ENCODE data around the gene C16orf74. TPM values are rescaled to one million over a fixed set of nuclear protein-coding genes. Genes with fewer than 3 reads are reported as not detected.

C16orf74 gene
- total and polyA plus RNA-seq, 8 donors, result 1.1 to 24.9 (median 4.6) TPM; not detected in 3

DNA sequence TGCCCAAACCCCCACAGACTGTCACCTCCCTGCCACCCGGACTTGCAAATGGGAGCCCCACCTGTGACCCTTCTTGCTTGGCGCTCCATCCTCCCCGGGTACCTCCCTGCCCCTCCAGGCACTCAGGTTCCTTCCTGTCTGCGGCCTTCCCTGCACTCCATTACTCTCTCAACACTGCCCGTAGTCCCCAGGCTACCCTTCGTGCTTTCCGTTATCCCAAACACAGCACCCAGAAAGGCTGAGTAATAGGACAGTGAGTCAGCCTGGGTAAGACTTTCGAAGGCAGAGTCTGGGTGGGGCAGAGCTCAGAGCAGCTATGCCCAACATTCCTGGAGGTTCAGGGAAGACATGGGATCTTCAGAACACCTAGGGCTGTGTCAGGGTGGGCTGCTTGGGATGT is 16.6 kb upstream of the C16orf74 start:
- DNase-seq, result no peak
- Histone ChIP-seq H3K4me3 (no peak overlapping the region), H3K27ac (no peak overlapping the region), H3K4me1 (no peaks in the 10 kb centered on the region), H3K27me3 (peaks cover 0 to 4% (median under 1%) of the 10 kb centered on the region in 3 donors), H3K36me3 (peaks cover 0 to 13% (median 6%) of the 10 kb centered on the region in 4 donors), H3K9me3 (no peaks in the 10 kb centered on the region)
- TF ChIP-seq, protein P1, sequence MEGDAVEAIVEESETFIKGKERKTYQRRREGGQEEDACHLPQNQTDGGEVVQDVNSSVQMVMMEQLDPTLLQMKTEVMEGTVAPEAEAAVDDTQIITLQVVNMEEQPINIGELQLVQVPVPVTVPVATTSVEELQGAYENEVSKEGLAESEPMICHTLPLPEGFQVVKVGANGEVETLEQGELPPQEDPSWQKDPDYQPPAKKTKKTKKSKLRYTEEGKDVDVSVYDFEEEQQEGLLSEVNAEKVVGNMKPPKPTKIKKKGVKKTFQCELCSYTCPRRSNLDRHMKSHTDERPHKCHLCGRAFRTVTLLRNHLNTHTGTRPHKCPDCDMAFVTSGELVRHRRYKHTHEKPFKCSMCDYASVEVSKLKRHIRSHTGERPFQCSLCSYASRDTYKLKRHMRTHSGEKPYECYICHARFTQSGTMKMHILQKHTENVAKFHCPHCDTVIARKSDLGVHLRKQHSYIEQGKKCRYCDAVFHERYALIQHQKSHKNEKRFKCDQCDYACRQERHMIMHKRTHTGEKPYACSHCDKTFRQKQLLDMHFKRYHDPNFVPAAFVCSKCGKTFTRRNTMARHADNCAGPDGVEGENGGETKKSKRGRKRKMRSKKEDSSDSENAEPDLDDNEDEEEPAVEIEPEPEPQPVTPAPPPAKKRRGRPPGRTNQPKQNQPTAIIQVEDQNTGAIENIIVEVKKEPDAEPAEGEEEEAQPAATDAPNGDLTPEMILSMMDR (IDR thresholded peaks at IDR 0.05), result no peak
- TF ChIP-seq POLR2A (IDR thresholded peaks at IDR 0.05) (no peak), EP300 (IDR thresholded peaks at IDR 0.05) (no peak), POLR2AphosphoS5 (IDR thresholded peaks at IDR 0.05) (no peak)
- intact Hi-C loops (cut with DNase I; ENCODE audit: low total_unique reads), result no loop called here
- WGBS, 5 donors, result 58 to 71% (median 61%) methylated on average over 8 of the region's 8 CpGs

DNA sequence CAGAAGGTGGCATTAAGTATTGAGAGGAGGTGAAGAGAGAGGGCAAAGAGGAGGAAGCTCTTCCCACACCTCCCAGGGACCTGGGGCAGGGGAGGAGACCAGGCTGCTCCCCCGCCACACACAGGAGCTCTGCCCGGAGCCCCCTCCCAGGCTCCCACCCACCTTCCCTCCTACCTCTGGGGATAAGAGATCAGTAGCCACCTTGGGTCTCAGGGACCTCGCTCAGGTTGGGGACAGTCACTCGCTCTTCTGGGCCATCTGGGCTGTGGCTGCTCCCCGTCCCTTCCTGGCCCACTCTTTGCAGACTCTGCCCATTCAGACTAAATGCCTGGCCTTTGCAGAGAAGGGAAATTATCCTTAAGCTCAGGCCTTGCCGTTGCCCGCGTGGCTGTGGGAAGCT is 14.9 kb upstream of the C16orf74 start:
- Histone ChIP-seq H3K4me3 (no peak overlapping the region), H3K9me3 (no peaks in the 10 kb centered on the region), H3K27ac (no peak overlapping the region), H3K36me3 (peaks cover 0 to 3% (median 1%) of the 10 kb centered on the region in 4 donors), H3K27me3 (peaks cover 0 to 10% (median 4%) of the 10 kb centered on the region in 3 donors), H3K4me1 (no peaks in the 10 kb centered on the region)
- TF ChIP-seq POLR2AphosphoS5 (IDR thresholded peaks at IDR 0.05) (no peak), POLR2A (IDR thresholded peaks at IDR 0.05) (no peak)
- 56 to 73% (median 66%) methylated on average over 8 of the region's 8 CpGs for WGBS, 5 donors
- no peak for DNase-seq
- intact Hi-C loops (cut with DNase I; ENCODE audit: low total_unique reads), result no loop called here

DNA sequence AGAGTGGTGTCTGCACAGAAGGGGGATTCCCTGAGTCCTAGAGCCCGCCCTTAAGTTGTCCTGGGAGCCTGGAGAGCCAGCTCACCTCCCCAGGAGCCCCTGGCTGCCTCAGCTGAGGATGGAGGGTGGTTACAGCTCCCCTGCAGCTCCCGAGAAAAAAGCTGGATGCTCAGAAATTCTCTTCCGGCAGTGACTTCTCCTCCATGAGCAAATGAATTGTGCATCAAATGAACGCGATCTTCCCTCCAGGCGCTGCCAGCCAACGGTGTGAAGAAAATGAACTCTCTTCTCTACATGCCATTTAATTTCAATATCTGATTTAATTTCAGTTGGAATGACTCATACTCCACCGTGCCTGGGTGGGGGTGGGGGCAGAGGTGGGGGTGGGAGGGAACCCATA is 14.3 kb upstream of the C16orf74 start:
- no peaks in the 10 kb centered on the region for H3K4me1 ChIP-seq
- H3K4me3 ChIP-seq, result no peak overlapping the region
- H3K27me3 ChIP-seq, result peaks cover 0 to 16% (median 4%) of the 10 kb centered on the region in 3 donors
- no peak for DNase-seq
- TF ChIP-seq EP300 (IDR thresholded peaks at IDR 0.05) (no peak), POLR2A (IDR thresholded peaks at IDR 0.05) (no peak), POLR2AphosphoS5 (IDR thresholded peaks at IDR 0.05) (no peak)
- TF ChIP-seq, protein P1 (IDR thresholded peaks at IDR 0.05), result no peak
- no peaks in the 10 kb centered on the region for H3K36me3 ChIP-seq
- H3K9me3 ChIP-seq, result no peaks in the 10 kb centered on the region
- intact Hi-C loops (cut with DNase I; ENCODE audit: low total_unique reads), result no loop called here
- 55 to 74% (median 58%) methylated on average over 8 of the region's 8 CpGs for WGBS, 5 donors
- H3K27ac ChIP-seq, result no peak overlapping the region

DNA sequence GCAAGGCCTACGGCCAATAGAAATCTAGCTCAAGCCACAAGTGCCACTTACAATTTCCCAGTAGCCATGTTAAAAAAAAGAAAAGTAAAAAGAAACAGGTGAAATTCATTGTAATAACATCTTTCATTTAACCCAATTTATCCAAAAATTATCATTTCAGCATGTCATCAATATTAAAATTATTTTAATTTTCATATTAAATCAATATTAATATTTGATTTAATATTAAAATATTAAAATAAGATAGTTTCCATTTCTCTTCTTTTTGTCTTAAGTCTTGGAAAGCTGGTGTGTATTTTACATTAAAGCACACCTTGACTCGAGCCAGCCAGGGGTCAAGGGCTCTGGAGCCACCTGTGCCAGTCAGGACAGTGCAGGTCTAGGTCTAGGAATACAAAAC is 12.7 kb upstream of the C16orf74 start:
- intact Hi-C loops (cut with DNase I; ENCODE audit: low total_unique reads), result no loop called here
- no peak overlapping the region for H3K4me3 ChIP-seq
- TF ChIP-seq, protein P1 (IDR thresholded peaks at IDR 0.05), result no peak
- TF ChIP-seq POLR2A (IDR thresholded peaks at IDR 0.05), result no peak
- TF ChIP-seq EP300 (IDR thresholded peaks at IDR 0.05), result no peak
- TF ChIP-seq POLR2AphosphoS5 (IDR thresholded peaks at IDR 0.05), result no peak
- H3K27ac ChIP-seq, result no peak overlapping the region
- no peak for DNase-seq
- 68 to 88% (median 86%) methylated on average over 2 of the region's 2 CpGs for WGBS, 5 donors
- H3K4me1 ChIP-seq, result no peaks in the 10 kb centered on the region
- no peaks in the 10 kb centered on the region for H3K9me3 ChIP-seq
- H3K36me3 ChIP-seq, result no peaks in the 10 kb centered on the region
- peaks cover 0 to 31% (median 8%) of the 10 kb centered on the region in 3 donors for H3K27me3 ChIP-seq

DNA sequence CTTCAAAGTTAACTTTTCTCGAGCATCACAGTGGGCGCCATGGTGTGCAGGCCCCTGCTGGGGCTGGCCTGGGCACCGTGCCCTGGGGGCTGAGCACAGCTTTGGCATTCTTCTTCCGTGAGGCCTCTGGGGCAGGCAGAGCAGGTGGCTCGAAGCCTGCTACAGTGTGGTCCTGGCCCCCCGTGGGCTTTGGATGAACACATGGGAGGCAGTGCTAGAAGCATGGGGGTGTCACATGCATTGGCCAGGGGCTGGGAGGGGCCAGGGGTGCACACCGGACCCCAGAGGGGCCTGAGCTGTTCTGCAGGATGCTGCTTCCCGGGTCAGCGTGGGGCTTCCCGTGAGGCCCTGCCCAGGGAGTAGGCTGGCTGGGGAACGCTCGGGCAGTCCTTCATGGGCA is 12.1 kb upstream of the C16orf74 start:
- 80 to 87% (median 81%) methylated on average over 7 to 12 of the region's 12 CpGs for WGBS, 5 donors
- intact Hi-C loops (cut with DNase I; ENCODE audit: low total_unique reads), result no loop called here
- Histone ChIP-seq H3K9me3 (no peaks in the 10 kb centered on the region), H3K27me3 (peaks cover 0 to 31% (median 8%) of the 10 kb centered on the region in 3 donors), H3K36me3 (no peaks in the 10 kb centered on the region), H3K4me3 (no peak overlapping the region), H3K4me1 (no peaks in the 10 kb centered on the region), H3K27ac (no peak overlapping the region)
- DNase-seq, result no peak
- TF ChIP-seq, protein P1 (IDR thresholded peaks at IDR 0.05), result no peak
- no peak for TF ChIP-seq EP300 (IDR thresholded peaks at IDR 0.05)
- TF ChIP-seq POLR2AphosphoS5 (IDR thresholded peaks at IDR 0.05), result no peak
- TF ChIP-seq POLR2A (IDR thresholded peaks at IDR 0.05), result no peak
